H9 (cell line): ENCODE results near the gene EGLN1. TPM values are rescaled to one million over a fixed set of nuclear protein-coding genes. Genes with fewer than 3 reads are reported as not detected.

ENCODE experiments used
- DNase-seq: peaks from one replicate; pipeline ENCODE4 v3.0.0-alpha.2; 2017
- H2AFZ ChIP-seq: one replicate; pipeline ENCODE4 v1.6.1; 2013; ENCODE audit warnings: mild to moderate bottlenecking, low read length, control low read depth, moderate library complexity
- H2AK5ac ChIP-seq: 2 replicates; pipeline ENCODE4 v1.6.1; 2013; ENCODE audit warnings: low read length, control low read depth, mixed read lengths; ENCODE audit not compliant: insufficient read length
- H2BK120ac ChIP-seq: one replicate; pipeline ENCODE4 v1.6.1; 2013; ENCODE audit warnings: low read depth, mild to moderate bottlenecking, low read length, control low read depth, inconsistent platforms; ENCODE audit not compliant: poor library complexity, severe bottlenecking
- H2BK12ac ChIP-seq: 2 replicates; pipeline ENCODE4 v1.6.1; 2013; ENCODE audit warnings: low read length, control low read depth, mixed read lengths, low read depth; ENCODE audit not compliant: insufficient read length
- H2BK15ac ChIP-seq: 2 replicates; pipeline ENCODE4 v1.6.1; 2013; ENCODE audit warnings: low read depth, low read length, control low read depth
- H2BK20ac ChIP-seq: one replicate; pipeline ENCODE4 v1.6.1; 2013; ENCODE audit warnings: low read depth, mild to moderate bottlenecking, low read length, control low read depth, inconsistent platforms; ENCODE audit not compliant: poor library complexity, severe bottlenecking
- H2BK5ac ChIP-seq: 2 replicates; pipeline ENCODE4 v1.6.1; 2013; ENCODE audit warnings: low read length, control low read depth, mixed read lengths; ENCODE audit not compliant: insufficient read length
- H3K14ac ChIP-seq: 2 replicates; pipeline ENCODE4 v1.6.1; 2013; ENCODE audit warnings: low read length, control low read depth; ENCODE audit not compliant: insufficient read depth
- H3K18ac ChIP-seq: 2 replicates; pipeline ENCODE4 v1.6.1; 2013; ENCODE audit warnings: low read depth, mild to moderate bottlenecking, mixed read lengths, low read length, control low read depth; ENCODE audit not compliant: insufficient read length
- H3K23ac ChIP-seq: 2 replicates; pipeline ENCODE4 v1.6.1; 2013; ENCODE audit warnings: low read length, control low read depth, mixed read lengths, low read depth; ENCODE audit not compliant: insufficient read length
- H3K23me2 ChIP-seq: 2 replicates; pipeline ENCODE4 v1.6.1; 2013; ENCODE audit warnings: low read depth, mild to moderate bottlenecking, mixed read lengths, low read length, control low read depth; ENCODE audit not compliant: insufficient read length, poor library complexity, severe bottlenecking
- H3K27ac ChIP-seq: 2 replicates; pipeline ENCODE4 v1.5.1; 2013; ENCODE audit warnings: low read length, control low read depth, mixed read lengths, low read depth; ENCODE audit not compliant: insufficient read length
- H3K27me3 ChIP-seq: 2 replicates; pipeline ENCODE4 v1.6.1; 2013; ENCODE audit warnings: low read length, control low read depth, inconsistent platforms; ENCODE audit not compliant: insufficient read depth
- H3K4ac ChIP-seq: 2 replicates; pipeline ENCODE4 v1.6.1; 2013; ENCODE audit warnings: low read depth, mild to moderate bottlenecking, control low read depth, inconsistent platforms, low read length, moderate library complexity
- H3K4me1 ChIP-seq: 2 replicates; pipeline ENCODE4 v1.6.1; 2013; ENCODE audit warnings: low read length, control low read depth, inconsistent platforms; ENCODE audit not compliant: insufficient read depth
- H3K4me2 ChIP-seq: 2 replicates; pipeline ENCODE4 v1.6.1; 2013; ENCODE audit warnings: low read length, control low read depth, mixed read lengths; ENCODE audit not compliant: insufficient read length, insufficient read depth
- H3K56ac ChIP-seq: 2 replicates; pipeline ENCODE4 v1.6.1; 2013; ENCODE audit warnings: low read depth, mild to moderate bottlenecking, mixed read lengths, low read length, control low read depth; ENCODE audit not compliant: insufficient read length
- H3K79me1 ChIP-seq: 2 replicates; pipeline ENCODE4 v1.6.1; 2013; ENCODE audit warnings: low read depth, mild to moderate bottlenecking, moderate library complexity, low read length, control low read depth, inconsistent platforms; ENCODE audit not compliant: insufficient read depth, poor library complexity, severe bottlenecking
- H3K79me2 ChIP-seq: 2 replicates; pipeline ENCODE4 v1.6.1; 2013; ENCODE audit warnings: low read length, control low read depth, inconsistent platforms; ENCODE audit not compliant: insufficient read depth
- H3K9ac ChIP-seq: 2 replicates; pipeline ENCODE4 v1.6.1; 2013; ENCODE audit warnings: low read length, control low read depth, mixed read lengths; ENCODE audit not compliant: insufficient read length; ENCODE audit errors: extremely low read depth
- H3K9me3 ChIP-seq: one replicate; pipeline ENCODE4 v1.6.1; 2013; ENCODE audit warnings: low read depth, low read length, inconsistent platforms; ENCODE audit not compliant: control insufficient read depth
- H3T11ph ChIP-seq: one replicate; pipeline ENCODE4 v1.6.1; 2013; ENCODE audit warnings: mild to moderate bottlenecking, low read length, control low read depth, inconsistent platforms
- H4K20me1 ChIP-seq: one replicate; pipeline ENCODE4 v1.6.1; 2013; ENCODE audit not compliant: control insufficient read depth, insufficient read length, insufficient read depth
- H4K5ac ChIP-seq: 2 replicates; pipeline ENCODE4 v1.6.1; 2013; ENCODE audit warnings: low read depth, mild to moderate bottlenecking, mixed read lengths, low read length, control low read depth; ENCODE audit not compliant: insufficient read length
- H4K8ac ChIP-seq: replicated peaks from 2 replicates; pipeline ENCODE4 v1.6.1; 2013; ENCODE audit warnings: low read length, control low read depth, mixed read lengths, low read depth; ENCODE audit not compliant: insufficient read length
- H4K91ac ChIP-seq: 2 replicates; pipeline ENCODE4 v1.6.1; 2013; ENCODE audit warnings: low read depth, mild to moderate bottlenecking, moderate library complexity, mixed read lengths, low read length, control low read depth; ENCODE audit not compliant: insufficient read length
- H3K27ac Mint-ChIP-seq, 3 experiments: 2 replicates in 2 of 3; 3 replicates in 1 of 3; pipeline ENCODE4 v1.8.0; 2020 to 2021; ENCODE audit warnings: mixed read lengths in 3 of 3, mild to moderate bottlenecking in 1 of 3, moderate library complexity in 1 of 3
- H3K27me3 Mint-ChIP-seq: 2 replicates; pipeline ENCODE4 v1.8.0; 2021; ENCODE audit warnings: low read depth, mild to moderate bottlenecking, moderate library complexity, mixed read lengths
- H3K36me3 Mint-ChIP-seq, 3 experiments: 2 replicates in 2 of 3; 3 replicates in 1 of 3; pipeline ENCODE4 v1.8.0; 2020 to 2021; ENCODE audit warnings: low read depth in 3 of 3, mixed read lengths in 3 of 3; ENCODE audit not compliant: insufficient read depth in 1 of 3
- H3K4me1 Mint-ChIP-seq, 2 experiments: 2 replicates each; pipeline ENCODE4 v1.8.0; 2020; ENCODE audit warnings: mixed read lengths in 2 of 2
- H3K4me3 Mint-ChIP-seq, 2 experiments: 2 replicates in 1 of 2; 3 replicates in 1 of 2; pipeline ENCODE4 v1.8.0; 2020 to 2021; ENCODE audit warnings: mild to moderate bottlenecking in 2 of 2, mixed read lengths in 2 of 2, moderate library complexity in 1 of 2
- H3K9me3 Mint-ChIP-seq, 2 experiments: 2 replicates in 1 of 2; 3 replicates in 1 of 2; pipeline ENCODE4 v1.8.0; 2020; ENCODE audit warnings: mild to moderate bottlenecking in 2 of 2, mixed read lengths in 2 of 2, moderate library complexity in 1 of 2
- CTCF ChIP-seq: fragments of 200-600 bp; sonication (generic); conservative IDR thresholded peaks from 3 replicates; pipeline ENCODE4 v1.8.0; 2021; ENCODE audit warnings: antibody characterized with exemption, mild to moderate bottlenecking
- WGBS: extraction: QIAGEN DNeasy Blood & Tissue Kit; methylation state at CpG from one replicate; pipeline ENCODE4 v1.1.7; 2013; ENCODE audit warnings: missing lambda C conversion rate, low lambda C conversion rate, mixed read lengths; ENCODE audit not compliant: insufficient read length; ENCODE audit errors: extremely low coverage; 5-methylcytosine and 5-hydroxymethylcytosine counted together
- total RNA-seq: library from RNA; stranded (reverse); gene quantifications from 2 replicates; pipeline ENCODE4 v1.2.1, GENCODE V29; 2021

EGLN1 gene
- total RNA-seq, 1 experiment from 2014 or later, result 8.4 TPM

- no peaks in the 10 kb centered on the region for H3K36me3 Mint-ChIP-seq
- no peak for TF ChIP-seq CTCF
These were observed 47.7 kb downstream of the EGLN1 start for GRCh38 chr1:231374394-231374793.

More at GRCh38 chr1:231374394-231374793, 47.7 kb downstream of the EGLN1 start:
- WGBS, result no CpG with 5 or more reads among the region's 4 CpGs
- Mint-ChIP-seq H3K27ac (no peak overlapping the region), H3K9me3 (no peaks in the 10 kb centered on the region), H3K4me1 (peaks cover 7 to 11% of the 10 kb centered on the region in 2 experiments), H3K4me3 (no peak overlapping the region), H3K27me3 (no peaks in the 10 kb centered on the region)
- no peak overlapping the region for H4K91ac ChIP-seq
- no peak overlapping the region for H2BK12ac ChIP-seq
- H3K79me2 ChIP-seq, result no peaks in the 10 kb centered on the region
- H4K8ac ChIP-seq, result no peak overlapping the region
- no peak overlapping the region for H4K5ac ChIP-seq
- H3K4ac ChIP-seq, result no peak overlapping the region
- no peak overlapping the region for H3T11ph ChIP-seq
- H3K18ac ChIP-seq, result no peak overlapping the region
- no peak overlapping the region for H2BK15ac ChIP-seq
- no peaks in the 10 kb centered on the region for H3K23me2 ChIP-seq
- no peaks in the 10 kb centered on the region for H4K20me1 ChIP-seq
- H3K23ac ChIP-seq, result no peak overlapping the region
- no peak overlapping the region for H2AFZ ChIP-seq
- H2BK5ac ChIP-seq, result no peak overlapping the region
- no peak overlapping the region for H3K27ac ChIP-seq
- H2AK5ac ChIP-seq, result no peak overlapping the region
- no peaks in the 10 kb centered on the region for H3K27me3 ChIP-seq
- H3K4me2 ChIP-seq, result no peak overlapping the region
- DNase-seq, result no peak
- no peak overlapping the region for H3K14ac ChIP-seq
- H3K56ac ChIP-seq, result no peak overlapping the region
- H3K9ac ChIP-seq, result no peak overlapping the region
- H3K4me1 ChIP-seq, result no peaks in the 10 kb centered on the region
- H2BK120ac ChIP-seq, result no peak overlapping the region
- no peaks in the 10 kb centered on the region for H3K79me1 ChIP-seq
- no peak overlapping the region for H2BK20ac ChIP-seq
- H3K9me3 ChIP-seq, result no peaks in the 10 kb centered on the region
